ENCODE data around the gene TMEM176B. TPM values are rescaled to one million over a fixed set of nuclear protein-coding genes. Genes with fewer than 3 reads are reported as not detected.
"Not testable (repeated sequence)": the region's sequence is repeated elsewhere in the genome, so short reads cannot be mapped to it uniquely, and the experiment has no call there.

Gene TMEM176B
- polyA plus RNA-seq, 4 donors: 152 to 376 (median 212) TPM

- 40 to 54% (median 47%) methylated on average over 3 of the region's 3 CpGs for WGBS, 3 donors
- no peaks in the 10 kb centered on the region for H3K9me3 ChIP-seq (ENCODE audit: control insufficient read depth in 2 of 2, insufficient read depth in 1 of 2, low read depth in 1 of 2, low read length in 1 of 2)
- DNase-seq: peak in 1 of 2 donors; percentile 32
- H3K27me3 ChIP-seq (ENCODE audit: control insufficient read depth in 3 of 3, insufficient read depth in 3 of 3, low read length in 3 of 3): no peaks in the 10 kb centered on the region
- FAIRE-seq: no peak
- H3K4me3 ChIP-seq (ENCODE audit: low read depth in 1 of 3, low read length in 3 of 3): no peak overlapping the region
- peaks cover 2 to 22% (median 2%) of the 10 kb centered on the region in 3 donors for H3K4me1 ChIP-seq (ENCODE audit: control insufficient read depth in 3 of 3, insufficient read depth in 2 of 3, low read depth in 1 of 3, low read length in 2 of 3)
- H3K27ac ChIP-seq (ENCODE audit: low read depth in 1 of 3, low read length in 2 of 3): no peak overlapping the region
- no peaks in the 10 kb centered on the region for H3K36me3 ChIP-seq (ENCODE audit: control insufficient read depth in 3 of 3, insufficient read depth in 2 of 3, low read depth in 1 of 3, low read length in 3 of 3)
Measured at GRCh38 chr7:150781103-150781502, 19.1 kb downstream of the TMEM176B start.

DNA sequence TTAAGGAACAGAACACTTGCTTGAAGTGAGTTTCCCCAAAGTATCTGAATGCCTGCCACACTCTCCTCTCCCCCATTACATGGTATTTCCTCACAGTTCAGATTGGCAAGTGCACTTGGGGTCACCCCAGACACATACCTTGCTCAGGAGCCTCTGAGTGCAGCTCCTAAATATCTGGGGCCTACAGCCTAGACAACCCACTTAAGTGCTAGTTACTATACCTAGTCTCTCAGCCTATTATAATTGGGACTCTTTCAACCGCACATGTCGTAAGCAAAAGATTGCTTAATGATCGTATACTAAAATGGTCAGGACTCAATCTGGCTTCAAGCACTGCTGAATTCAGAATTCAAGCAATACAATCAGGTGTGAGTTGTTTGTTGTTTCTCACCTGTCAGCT is 19.9 kb downstream of the TMEM176B start:
- FAIRE-seq (no peak), DNase-seq (no peak)
- peak overlapping the region in 1 of 3 donors; percentile 72 for H3K27ac ChIP-seq (ENCODE audit: low read depth in 1 of 3, low read length in 2 of 3)
- no peaks in the 10 kb centered on the region for H3K36me3 ChIP-seq (ENCODE audit: control insufficient read depth in 3 of 3, insufficient read depth in 2 of 3, low read depth in 1 of 3, low read length in 3 of 3)
- peaks cover 2 to 17% (median 2%) of the 10 kb centered on the region in 3 donors for H3K4me1 ChIP-seq (ENCODE audit: control insufficient read depth in 3 of 3, insufficient read depth in 2 of 3, low read depth in 1 of 3, low read length in 2 of 3)
- H3K9me3 ChIP-seq (ENCODE audit: control insufficient read depth in 2 of 2, insufficient read depth in 1 of 2, low read depth in 1 of 2, low read length in 1 of 2): no peaks in the 10 kb centered on the region
- WGBS, 3 donors: 42 to 70% (median 59%) methylated on average over 3 of the region's 3 CpGs
- H3K27me3 ChIP-seq (ENCODE audit: control insufficient read depth in 3 of 3, insufficient read depth in 3 of 3, low read length in 3 of 3): no peaks in the 10 kb centered on the region
- H3K4me3 ChIP-seq (ENCODE audit: low read depth in 1 of 3, low read length in 3 of 3): no peak overlapping the region

GRCh38 chr7:150778738-150779301 is 21.3 kb downstream of the TMEM176B start:
- FAIRE-seq: no peak
- no peaks in the 10 kb centered on the region for H3K9me3 ChIP-seq (ENCODE audit: control insufficient read depth in 2 of 2, insufficient read depth in 1 of 2, low read depth in 1 of 2, low read length in 1 of 2)
- DNase-seq: peak; percentile 81 to 90
- H3K4me3 ChIP-seq (ENCODE audit: low read depth in 1 of 3, low read length in 3 of 3): no peak overlapping the region
- no peaks in the 10 kb centered on the region for H3K36me3 ChIP-seq (ENCODE audit: control insufficient read depth in 3 of 3, insufficient read depth in 2 of 3, low read depth in 1 of 3, low read length in 3 of 3)
- peaks cover 0 to 3% (median 0%) of the 10 kb centered on the region in 3 donors for H3K4me1 ChIP-seq (ENCODE audit: control insufficient read depth in 3 of 3, insufficient read depth in 2 of 3, low read depth in 1 of 3, low read length in 2 of 3)
- H3K27ac ChIP-seq (ENCODE audit: low read depth in 1 of 3, low read length in 2 of 3): no peak overlapping the region
- H3K27me3 ChIP-seq (ENCODE audit: control insufficient read depth in 3 of 3, insufficient read depth in 3 of 3, low read length in 3 of 3): no peaks in the 10 kb centered on the region
- WGBS, 3 donors: 7 to 8% (median 8%) methylated on average over 12 of the region's 12 CpGs

DNA sequence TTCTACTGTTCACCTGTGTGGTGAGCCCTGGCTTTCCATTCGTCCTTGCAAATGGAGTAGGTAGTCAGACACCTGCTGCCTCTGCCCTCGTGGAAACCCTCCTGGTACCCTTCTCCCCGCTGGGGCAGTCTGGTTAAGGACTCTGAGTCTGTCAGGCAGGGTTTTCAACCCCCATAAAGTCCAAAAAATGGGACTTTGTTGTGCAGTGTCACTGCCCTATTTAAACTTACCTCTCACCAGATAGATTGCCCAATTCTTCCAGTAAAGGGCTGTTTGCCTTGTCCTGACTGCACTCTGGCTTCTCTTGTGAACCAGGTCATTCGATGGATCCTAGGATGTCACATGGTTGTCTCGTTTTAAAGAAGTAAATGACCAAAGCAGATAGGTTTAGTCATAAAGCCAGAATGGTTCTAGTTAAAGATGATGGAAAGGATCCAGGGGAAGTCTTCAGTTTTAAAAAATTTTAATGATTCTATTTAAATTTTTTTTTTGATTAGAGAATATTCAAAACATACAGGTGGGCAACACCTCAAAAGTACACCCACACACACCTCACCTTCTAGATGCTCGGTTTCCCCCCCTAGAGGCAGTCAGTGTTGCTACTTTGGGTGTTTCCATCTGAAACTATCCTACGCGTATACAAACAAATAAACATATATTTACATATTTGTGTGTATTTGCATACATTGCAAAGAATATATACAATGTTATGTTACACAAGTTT is 22.0 kb downstream of the TMEM176B start:
- DNase-seq: no peak
- 53 to 62% (median 54%) methylated on average over 8 of the region's 8 CpGs for WGBS, 3 donors
- no peak for FAIRE-seq
- H3K9me3 ChIP-seq (ENCODE audit: control insufficient read depth in 2 of 2, insufficient read depth in 1 of 2, low read depth in 1 of 2, low read length in 1 of 2): no peaks in the 10 kb centered on the region
- H3K4me3 ChIP-seq (ENCODE audit: low read depth in 1 of 3, low read length in 3 of 3): no peak overlapping the region
- no peak overlapping the region for H3K27ac ChIP-seq (ENCODE audit: low read depth in 1 of 3, low read length in 2 of 3)
- no peaks in the 10 kb centered on the region for H3K27me3 ChIP-seq (ENCODE audit: control insufficient read depth in 3 of 3, insufficient read depth in 3 of 3, low read length in 3 of 3)
- no peaks in the 10 kb centered on the region for H3K36me3 ChIP-seq (ENCODE audit: control insufficient read depth in 3 of 3, insufficient read depth in 2 of 3, low read depth in 1 of 3, low read length in 3 of 3)
- H3K4me1 ChIP-seq (ENCODE audit: control insufficient read depth in 3 of 3, insufficient read depth in 2 of 3, low read depth in 1 of 3, low read length in 2 of 3): no peaks in the 10 kb centered on the region

DNA sequence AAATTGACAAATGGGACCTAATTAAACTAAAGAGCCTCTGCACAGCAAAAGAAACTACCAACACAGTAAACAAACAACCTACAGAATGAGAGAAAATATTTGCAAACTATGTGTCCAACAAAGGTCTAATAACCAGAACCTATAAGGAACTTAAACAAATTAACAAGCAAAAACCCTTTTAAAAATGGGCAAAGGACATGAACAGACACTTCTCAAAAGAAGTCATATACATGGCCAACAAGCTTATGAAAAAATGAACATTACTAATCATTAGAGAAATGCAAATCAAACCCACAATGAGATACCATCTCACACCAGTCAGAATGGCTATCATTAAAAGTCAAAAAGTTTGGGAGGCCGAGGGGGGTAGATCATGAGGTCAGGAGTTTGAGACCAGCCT is 26.0 kb downstream of the TMEM176B start:
- WGBS, 3 donors: 74 to 83% (median 79%) methylated on average over 1 of the region's 1 CpG
- not testable (repeated sequence) for H3K36me3 ChIP-seq (ENCODE audit: control insufficient read depth in 3 of 3, insufficient read depth in 2 of 3, low read depth in 1 of 3, low read length in 3 of 3); H3K4me3 ChIP-seq (ENCODE audit: low read depth in 1 of 3, low read length in 3 of 3); DNase-seq; H3K9me3 ChIP-seq (ENCODE audit: control insufficient read depth in 2 of 2, insufficient read depth in 1 of 2, low read depth in 1 of 2, low read length in 1 of 2); H3K4me1 ChIP-seq (ENCODE audit: control insufficient read depth in 3 of 3, insufficient read depth in 2 of 3, low read depth in 1 of 3, low read length in 2 of 3); H3K27ac ChIP-seq (ENCODE audit: low read depth in 1 of 3, low read length in 2 of 3); H3K27me3 ChIP-seq (ENCODE audit: control insufficient read depth in 3 of 3, insufficient read depth in 3 of 3, low read length in 3 of 3)
- FAIRE-seq: peak; percentile 30

GRCh38 chr7:150769768-150770167 is 30.4 kb downstream of the TMEM176B start:
- no peaks in the 10 kb centered on the region for H3K27me3 ChIP-seq (ENCODE audit: control insufficient read depth in 3 of 3, insufficient read depth in 3 of 3, low read length in 3 of 3)
- H3K27ac ChIP-seq (ENCODE audit: low read depth in 1 of 3, low read length in 2 of 3): no peak overlapping the region
- H3K9me3 ChIP-seq (ENCODE audit: control insufficient read depth in 2 of 2, insufficient read depth in 1 of 2, low read depth in 1 of 2, low read length in 1 of 2): no peaks in the 10 kb centered on the region
- no peaks in the 10 kb centered on the region for H3K36me3 ChIP-seq (ENCODE audit: control insufficient read depth in 3 of 3, insufficient read depth in 2 of 3, low read depth in 1 of 3, low read length in 3 of 3)
- FAIRE-seq: no peak
- peaks cover 0 to 4% (median 0%) of the 10 kb centered on the region in 3 donors for H3K4me1 ChIP-seq (ENCODE audit: control insufficient read depth in 3 of 3, insufficient read depth in 2 of 3, low read depth in 1 of 3, low read length in 2 of 3)
- no peak overlapping the region for H3K4me3 ChIP-seq (ENCODE audit: low read depth in 1 of 3, low read length in 3 of 3)
- DNase-seq: no peak
- WGBS, 3 donors: 69 to 84% (median 70%) methylated on average over 4 of the region's 4 CpGs

DNA sequence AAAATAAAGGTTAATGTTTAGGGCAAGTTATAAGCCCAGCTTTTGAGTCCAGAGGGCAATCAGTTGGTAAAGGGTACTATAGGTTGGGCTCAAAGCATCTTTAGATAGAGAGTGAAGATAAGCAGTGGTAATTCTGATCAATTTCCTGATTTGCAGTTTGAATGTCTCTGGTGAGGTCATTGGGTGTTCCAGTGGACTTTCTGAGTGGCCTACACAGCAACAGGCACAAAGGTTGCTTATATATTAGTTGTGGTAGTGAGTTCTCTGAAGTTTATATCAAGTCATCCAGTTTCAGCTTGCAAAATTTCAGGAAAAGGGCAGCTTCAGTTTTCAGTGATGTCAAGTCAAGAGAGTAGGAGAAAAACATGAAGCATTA is 33.8 kb downstream of the TMEM176B start:
- H3K9me3 ChIP-seq (ENCODE audit: control insufficient read depth in 2 of 2, insufficient read depth in 1 of 2, low read depth in 1 of 2, low read length in 1 of 2): no peaks in the 10 kb centered on the region
- H3K36me3 ChIP-seq (ENCODE audit: control insufficient read depth in 3 of 3, insufficient read depth in 2 of 3, low read depth in 1 of 3, low read length in 3 of 3): no peaks in the 10 kb centered on the region
- H3K4me3 ChIP-seq (ENCODE audit: low read depth in 1 of 3, low read length in 3 of 3): no peak overlapping the region
- H3K4me1 ChIP-seq (ENCODE audit: control insufficient read depth in 3 of 3, insufficient read depth in 2 of 3, low read depth in 1 of 3, low read length in 2 of 3): peaks cover 0 to 4% (median 0%) of the 10 kb centered on the region in 3 donors
- H3K27ac ChIP-seq (ENCODE audit: low read depth in 1 of 3, low read length in 2 of 3): no peak overlapping the region
- H3K27me3 ChIP-seq (ENCODE audit: control insufficient read depth in 3 of 3, insufficient read depth in 3 of 3, low read length in 3 of 3): no peaks in the 10 kb centered on the region
- DNase-seq (peak in 1 of 2 donors; percentile 30), FAIRE-seq (no peak)

DNA sequence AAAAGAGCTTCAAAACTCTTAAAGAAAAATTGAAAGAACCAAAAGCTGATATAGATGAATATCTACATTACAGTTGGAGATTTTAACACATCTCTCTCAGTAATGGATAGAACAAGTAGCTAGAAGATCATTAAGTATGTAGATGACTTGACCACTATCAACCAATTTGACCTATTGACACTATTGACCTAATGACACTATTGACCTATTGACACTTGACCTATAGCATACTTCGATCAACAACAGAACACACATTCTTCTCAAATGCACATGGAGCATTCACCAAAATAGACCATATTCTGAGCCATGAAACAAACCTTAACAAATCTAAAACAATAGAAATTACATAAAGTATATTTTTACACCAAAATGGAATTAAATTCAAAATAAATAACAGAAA is 40.7 kb downstream of the TMEM176B start:
- FAIRE-seq (no peak), DNase-seq (no peak)
- Histone ChIP-seq H3K9me3 (ENCODE audit: control insufficient read depth in 2 of 2, insufficient read depth in 1 of 2, low read depth in 1 of 2, low read length in 1 of 2) (no peaks in the 10 kb centered on the region), H3K36me3 (ENCODE audit: control insufficient read depth in 3 of 3, insufficient read depth in 2 of 3, low read depth in 1 of 3, low read length in 3 of 3) (no peaks in the 10 kb centered on the region), H3K4me1 (ENCODE audit: control insufficient read depth in 3 of 3, insufficient read depth in 2 of 3, low read depth in 1 of 3, low read length in 2 of 3) (peaks cover 0 to 4% (median 0%) of the 10 kb centered on the region in 3 donors), H3K27me3 (ENCODE audit: control insufficient read depth in 3 of 3, insufficient read depth in 3 of 3, low read length in 3 of 3) (no peaks in the 10 kb centered on the region), H3K27ac (ENCODE audit: low read depth in 1 of 3, low read length in 2 of 3) (no peak overlapping the region), H3K4me3 (ENCODE audit: low read depth in 1 of 3, low read length in 3 of 3) (no peak overlapping the region)
- WGBS, 3 donors: 71 to 82% (median 72%) methylated on average over 1 of the region's 1 CpG

Measured in small intestine (tissue), 7 donors.